ENCODE measurements around the gene DLX5.

The DLX5 gene

DNA sequence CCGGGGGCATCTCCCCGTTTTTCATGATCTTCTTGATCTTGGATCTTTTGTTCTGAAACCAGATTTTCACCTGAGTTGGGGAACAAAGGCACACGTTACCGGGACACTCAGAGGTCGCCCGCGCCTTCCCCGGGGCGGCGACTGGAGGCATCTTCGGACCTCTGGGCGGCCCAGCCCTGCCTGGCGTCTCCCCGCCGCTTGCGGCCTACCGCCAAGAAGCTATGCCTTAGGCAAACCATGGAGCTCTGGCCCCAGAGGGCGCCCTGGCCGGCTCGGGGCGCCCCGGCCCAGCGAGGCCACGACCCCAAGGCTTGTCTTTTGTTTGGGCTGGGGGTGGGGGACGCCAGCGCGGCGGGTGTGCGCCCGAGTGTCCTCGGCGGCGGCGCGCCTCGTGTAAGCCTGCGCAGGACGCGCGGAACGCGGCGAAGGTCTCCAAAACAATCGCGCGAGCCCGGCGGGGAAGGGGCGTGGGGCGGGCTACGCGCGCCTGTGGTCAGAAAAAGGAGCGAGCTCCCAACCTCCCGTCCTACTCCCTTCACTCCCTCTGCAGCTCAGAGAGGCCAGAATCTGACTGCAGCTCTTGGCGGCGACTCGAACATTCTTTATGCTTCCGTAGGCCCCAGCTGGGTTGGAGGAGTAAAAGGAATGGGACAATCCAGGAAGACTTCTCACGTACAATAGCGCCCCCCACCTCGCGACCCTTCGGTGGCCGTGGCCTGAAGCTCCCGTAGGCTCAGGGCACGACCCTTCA lies 3.5 kb downstream of the DLX5 start:
- H3K4me3 ChIP-seq (ENCODE audit: low read length) = no peak overlapping the region
- DNase-seq (ENCODE audit: low read depth) = no peak
- TF ChIP-seq, protein P1, sequence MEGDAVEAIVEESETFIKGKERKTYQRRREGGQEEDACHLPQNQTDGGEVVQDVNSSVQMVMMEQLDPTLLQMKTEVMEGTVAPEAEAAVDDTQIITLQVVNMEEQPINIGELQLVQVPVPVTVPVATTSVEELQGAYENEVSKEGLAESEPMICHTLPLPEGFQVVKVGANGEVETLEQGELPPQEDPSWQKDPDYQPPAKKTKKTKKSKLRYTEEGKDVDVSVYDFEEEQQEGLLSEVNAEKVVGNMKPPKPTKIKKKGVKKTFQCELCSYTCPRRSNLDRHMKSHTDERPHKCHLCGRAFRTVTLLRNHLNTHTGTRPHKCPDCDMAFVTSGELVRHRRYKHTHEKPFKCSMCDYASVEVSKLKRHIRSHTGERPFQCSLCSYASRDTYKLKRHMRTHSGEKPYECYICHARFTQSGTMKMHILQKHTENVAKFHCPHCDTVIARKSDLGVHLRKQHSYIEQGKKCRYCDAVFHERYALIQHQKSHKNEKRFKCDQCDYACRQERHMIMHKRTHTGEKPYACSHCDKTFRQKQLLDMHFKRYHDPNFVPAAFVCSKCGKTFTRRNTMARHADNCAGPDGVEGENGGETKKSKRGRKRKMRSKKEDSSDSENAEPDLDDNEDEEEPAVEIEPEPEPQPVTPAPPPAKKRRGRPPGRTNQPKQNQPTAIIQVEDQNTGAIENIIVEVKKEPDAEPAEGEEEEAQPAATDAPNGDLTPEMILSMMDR (conservative IDR thresholded peaks at IDR 0.05; ENCODE audit: low read depth, low read length) = no peak

DNA sequence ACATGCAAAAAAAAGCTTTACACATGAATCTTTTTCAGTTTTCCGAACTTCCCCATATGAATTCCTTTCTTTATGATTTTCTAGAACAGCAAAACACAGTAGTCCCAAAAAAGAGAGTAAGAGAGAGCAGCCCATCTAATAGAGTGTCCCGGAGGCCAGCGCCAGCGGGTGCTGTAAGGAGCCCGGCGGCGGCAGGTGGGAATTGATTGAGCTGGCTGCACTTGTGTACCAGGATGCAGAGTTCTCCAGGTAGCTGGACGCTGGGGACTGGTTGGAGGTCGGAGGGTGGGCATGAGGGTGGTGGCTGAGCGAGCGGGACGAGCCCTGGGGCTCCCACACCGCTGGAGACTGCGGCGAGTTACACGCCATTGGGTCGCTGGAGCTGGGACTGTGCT lies 4.0 kb downstream of the DLX5 start:
- TF ChIP-seq, protein P1 (conservative IDR thresholded peaks at IDR 0.05; ENCODE audit: low read depth, low read length) = no peak
- no peak overlapping the region for H3K4me3 ChIP-seq (ENCODE audit: low read length)
- no peak for DNase-seq (ENCODE audit: low read depth)

DNA sequence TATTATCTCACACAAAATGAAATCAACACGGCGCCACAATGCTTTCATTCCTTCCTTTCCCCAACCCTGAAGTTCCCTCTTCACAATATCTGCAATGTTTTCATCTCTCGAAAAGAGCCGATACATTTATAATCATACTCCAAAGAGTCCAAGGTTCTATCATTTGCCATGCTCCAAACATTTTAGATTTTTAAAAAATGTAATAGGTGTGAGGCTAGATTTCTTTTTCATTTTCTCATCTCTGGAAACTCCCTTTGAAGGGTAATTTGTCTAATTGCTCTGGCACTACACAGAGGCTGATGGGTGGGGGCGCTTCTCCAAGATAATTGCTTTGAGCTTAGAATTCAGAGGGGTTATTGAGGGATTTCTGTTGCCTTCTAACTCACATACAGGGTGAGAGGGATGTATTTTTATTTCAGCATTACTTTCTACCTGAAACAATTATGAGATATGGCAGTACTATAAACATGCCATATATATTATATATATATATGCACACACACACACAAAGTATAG lies 4.9 kb downstream of the DLX5 start:
- no peak for DNase-seq (ENCODE audit: low read depth)
- no peak overlapping the region for H3K4me3 ChIP-seq (ENCODE audit: low read length)
- TF ChIP-seq, protein P1 (conservative IDR thresholded peaks at IDR 0.05; ENCODE audit: low read depth, low read length) = no peak

DNA sequence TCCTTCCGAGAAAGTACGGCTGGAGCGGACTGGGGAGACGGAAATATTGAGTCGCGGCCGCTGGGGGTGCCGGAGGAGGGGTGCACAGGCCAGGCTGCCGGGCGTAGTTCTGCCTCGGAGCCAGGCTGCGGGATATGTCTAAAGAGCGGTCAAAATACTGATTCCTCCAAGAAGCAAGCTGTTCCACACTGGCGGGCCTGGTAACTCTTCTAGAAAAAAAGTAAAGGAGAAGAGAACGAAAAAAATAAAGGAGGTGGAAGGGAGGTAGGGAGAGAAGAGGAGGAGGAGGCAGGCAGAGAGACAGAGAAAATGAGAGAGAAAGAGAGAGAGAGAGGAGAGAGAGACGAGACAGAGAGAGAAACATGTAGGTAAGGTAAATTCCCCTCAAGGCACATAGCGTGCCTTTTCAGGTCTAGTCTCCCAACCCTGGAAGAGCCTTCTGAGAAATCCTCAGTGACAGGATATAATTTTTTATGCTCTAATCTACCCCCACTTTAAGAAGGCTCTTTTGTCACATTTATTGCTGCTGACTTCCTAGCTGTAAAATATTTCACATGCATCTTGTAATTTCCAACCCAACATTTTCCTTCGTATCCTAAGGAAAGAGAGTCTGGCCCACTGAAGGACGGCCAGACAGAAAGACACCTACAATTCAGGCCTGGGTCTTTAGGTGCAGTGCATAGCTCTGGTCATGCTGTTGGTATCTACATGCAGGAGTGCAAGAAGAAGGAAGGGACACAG lies 5.7 kb downstream of the DLX5 start:
- TF ChIP-seq, protein P1 (conservative IDR thresholded peaks at IDR 0.05; ENCODE audit: low read depth, low read length) = no peak
- DNase-seq (ENCODE audit: low read depth) = no peak
- no peak overlapping the region for H3K4me3 ChIP-seq (ENCODE audit: low read length)

DNA sequence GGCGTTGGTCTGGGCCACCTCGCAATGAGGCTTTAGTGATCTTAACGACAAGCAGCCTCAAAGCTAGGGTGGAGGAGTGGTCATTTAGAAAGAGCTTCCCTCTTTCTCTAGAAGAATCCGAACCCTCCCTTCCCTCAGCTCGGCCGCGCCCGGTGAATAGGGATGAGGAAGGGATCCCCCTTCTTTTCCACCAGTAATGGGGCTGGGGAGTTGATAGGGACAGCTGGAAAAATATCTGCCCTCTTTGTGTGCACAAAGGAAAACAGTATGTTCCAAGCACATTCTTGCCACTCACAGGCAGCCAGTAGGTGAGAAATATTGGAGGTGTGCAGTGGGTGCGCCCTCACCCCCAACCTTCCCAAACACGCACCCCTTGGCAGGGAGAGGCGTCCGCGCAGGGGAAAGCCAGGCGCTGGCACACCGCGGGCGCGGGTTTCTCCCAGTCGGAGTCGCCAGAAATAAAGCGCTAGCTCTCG lies 6.5 kb downstream of the DLX5 start:
- H3K4me3 ChIP-seq (ENCODE audit: low read length) = no peak overlapping the region
- no peak for DNase-seq (ENCODE audit: low read depth)
- TF ChIP-seq, protein P1 (conservative IDR thresholded peaks at IDR 0.05; ENCODE audit: low read depth, low read length) = no peak

DNA sequence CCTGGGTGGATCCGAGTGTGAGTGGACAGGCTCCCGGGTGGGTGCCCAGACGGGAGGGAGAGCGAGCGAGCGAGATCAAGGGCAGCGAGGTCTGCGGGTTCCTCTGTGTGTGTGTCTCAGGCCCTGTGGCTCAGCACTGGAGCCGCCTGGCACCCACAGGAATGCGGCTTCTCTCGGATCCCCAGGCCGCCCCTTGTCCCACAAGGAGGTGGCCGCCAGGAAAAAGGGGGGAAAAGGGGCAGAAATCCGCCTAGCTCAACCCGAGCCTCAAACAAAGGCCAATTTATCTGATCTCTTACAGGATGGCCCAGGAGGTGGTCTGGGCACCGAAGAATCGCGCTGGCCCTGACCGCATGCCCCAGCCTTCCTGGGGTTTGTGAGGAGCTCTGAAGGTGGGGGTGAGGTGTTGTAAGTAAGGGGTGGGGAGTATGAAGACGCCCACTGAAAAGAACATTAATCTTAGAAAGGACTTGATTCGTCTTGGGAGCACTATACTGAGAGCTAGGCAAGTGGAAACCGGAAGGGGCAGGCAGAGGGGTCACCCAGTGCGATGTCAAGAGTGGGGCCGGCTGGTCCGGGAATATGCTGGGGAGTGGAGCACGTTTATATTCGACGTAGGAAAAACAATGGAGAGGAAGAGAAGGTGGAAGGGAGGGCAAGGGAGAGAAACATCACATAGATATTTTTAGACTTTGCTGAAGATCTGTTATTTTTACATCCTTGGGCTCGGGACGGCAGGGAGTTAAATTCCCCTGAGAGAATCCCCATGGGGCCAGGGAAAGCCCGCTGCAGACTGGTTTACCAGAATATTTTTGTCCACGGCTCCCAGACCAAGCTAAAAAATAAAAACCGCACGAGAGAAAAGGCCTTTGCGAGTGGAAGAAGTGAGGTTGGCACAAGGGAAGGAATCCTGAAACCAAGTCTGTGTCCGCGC lies 7.2 kb downstream of the DLX5 start:
- TF ChIP-seq, protein P1 (conservative IDR thresholded peaks at IDR 0.05; ENCODE audit: low read depth, low read length) = no peak
- no peak for DNase-seq (ENCODE audit: low read depth)
- no peak overlapping the region for H3K4me3 ChIP-seq (ENCODE audit: low read length)

Measured in retinal pigment epithelial cell (primary cell).